Panc1 (cell line): ENCODE data around the gene SCARF2. TPM values are rescaled to one million over a fixed set of nuclear protein-coding genes. Genes with fewer than 3 reads are reported as not detected.

Experiments used
- ATAC-seq: fragments of 200-7000 bp; cut with Tn5 transposase; 2 replicates; pipeline ENCODE4 v1.9.1; 2020; ENCODE audit warnings: mild to moderate bottlenecking, moderate library complexity
- BruUV-seq: library from RNA; stranded (reverse); fragments of 400-500 nt; replicated peaks from 2 replicates; lab custom pipeline; 2021; lab: Mats Ljungman, UMichigan
- CTCF ChIA-PET: fragments of 300-600 bp; sonication (Branson Sonifier 250); formaldehyde crosslinking; loops from one replicate; lab custom pipeline; 2022; ENCODE audit warnings: antibody characterized with exemption; lab: Charles Lee
- POLR2A ChIA-PET: fragments of 300-600 bp; sonication (Branson Sonifier 250); formaldehyde crosslinking; loops from one replicate; lab custom pipeline; 2022; ENCODE audit warnings: antibody characterized with exemption; lab: Charles Lee
- DNase-seq: peaks from one replicate; pipeline ENCODE4 v3.0.0-alpha.2; 2010; ENCODE audit warnings: low read depth, low spot score
- H3K27ac ChIP-seq: 2 replicates; pipeline ENCODE4 v1.5.1; 2011; ENCODE audit warnings: mild to moderate bottlenecking, low read length, inconsistent platforms
- H3K27me3 ChIP-seq: fragments of 200-500 bp; sonication (Bioruptor generic); 2 replicates; pipeline ENCODE4 v1.6.0; 2014; ENCODE audit warnings: low read length, inconsistent platforms; ENCODE audit not compliant: control insufficient read depth, insufficient read depth
- H3K36me3 ChIP-seq: fragments of 200-500 bp; sonication (Bioruptor generic); 2 replicates; pipeline ENCODE4 v1.5.1; 2014; ENCODE audit warnings: inconsistent platforms, mild to moderate bottlenecking, low read length, moderate library complexity; ENCODE audit not compliant: control insufficient read depth, insufficient read depth
- H3K4me1 ChIP-seq: 2 replicates; pipeline ENCODE4 v1.5.1; 2011; ENCODE audit warnings: inconsistent platforms, mild to moderate bottlenecking, low read length, moderate library complexity; ENCODE audit not compliant: control insufficient read depth, insufficient read depth
- H3K4me3 ChIP-seq, 2 experiments: 2 replicates each; pipeline ENCODE4 v1.5.1; 2011 to 2012; ENCODE audit warnings: low read depth in 2 of 2, low read length in 2 of 2, mild to moderate bottlenecking in 2 of 2, inconsistent platforms in 1 of 2, moderate library complexity in 1 of 2
- H3K9me3 ChIP-seq: fragments of 200-500 bp; sonication (Bioruptor generic); 2 replicates; pipeline ENCODE4 v1.5.1; 2014; ENCODE audit warnings: low read depth, mild to moderate bottlenecking, inconsistent platforms, low read length, moderate library complexity; ENCODE audit not compliant: control insufficient read depth, insufficient read depth
- POLR2AphosphoS5 ChIP-seq: IDR thresholded peaks from 2 replicates; pipeline ENCODE4 v1.6.1; 2012; ENCODE audit warnings: mild to moderate bottlenecking, low read depth, low read length, moderate library complexity
- SIN3A ChIP-seq: IDR thresholded peaks from 2 replicates; pipeline ENCODE4 v1.6.1; 2012; ENCODE audit warnings: low read depth, mild to moderate bottlenecking, low read length, moderate library complexity, borderline replicate concordance; ENCODE audit not compliant: insufficient read depth
- TCF7L2 ChIP-seq: IDR thresholded peaks from 2 replicates; pipeline ENCODE4 v1.6.1; 2011; ENCODE audit warnings: mild to moderate bottlenecking, low read depth, low read length, inconsistent platforms
- in situ Hi-C: cut with HindIII; loops from 2 replicates; pipeline ENCODE4 v1.10.0; 2016; ENCODE audit warnings: low sequenced_read_pairs, low pct_unique_long_range_greater_than_20kb
- intact Hi-C: fragments of 100-400 bp; cut with micrococcal nuclease; formaldehyde crosslinking; loops from one replicate; pipeline ENCODE4 v1.10.0; 2022; ENCODE audit not compliant: unreplicated experiment
- total RNA-seq: library from RNA; stranded (reverse); gene quantifications from one replicate; pipeline ENCODE4 v1.2.1, GENCODE V29; 2021; ENCODE audit not compliant: unreplicated experiment
- TF ChIP-seq, protein P1 (sequence below), 2 experiments: IDR thresholded peaks; 2 replicates each; pipeline ENCODE4 v1.6.1; 2011 to 2012; ENCODE audit warnings: low read depth in 2 of 2, control low read depth in 1 of 2, low read length in 1 of 2, mild to moderate bottlenecking in 1 of 2, moderate library complexity in 1 of 2; ENCODE audit not compliant: insufficient read depth in 1 of 2
- TF ChIP-seq, protein P2 (sequence below): fragments of 450-650 bp; IDR thresholded peaks from 2 replicates; pipeline ENCODE4 v1.5.1; 2017; ENCODE audit warnings: mild to moderate bottlenecking

Gene SCARF2
- total RNA-seq, 1 experiment from 2014 or later = 3.2 TPM

DNA sequence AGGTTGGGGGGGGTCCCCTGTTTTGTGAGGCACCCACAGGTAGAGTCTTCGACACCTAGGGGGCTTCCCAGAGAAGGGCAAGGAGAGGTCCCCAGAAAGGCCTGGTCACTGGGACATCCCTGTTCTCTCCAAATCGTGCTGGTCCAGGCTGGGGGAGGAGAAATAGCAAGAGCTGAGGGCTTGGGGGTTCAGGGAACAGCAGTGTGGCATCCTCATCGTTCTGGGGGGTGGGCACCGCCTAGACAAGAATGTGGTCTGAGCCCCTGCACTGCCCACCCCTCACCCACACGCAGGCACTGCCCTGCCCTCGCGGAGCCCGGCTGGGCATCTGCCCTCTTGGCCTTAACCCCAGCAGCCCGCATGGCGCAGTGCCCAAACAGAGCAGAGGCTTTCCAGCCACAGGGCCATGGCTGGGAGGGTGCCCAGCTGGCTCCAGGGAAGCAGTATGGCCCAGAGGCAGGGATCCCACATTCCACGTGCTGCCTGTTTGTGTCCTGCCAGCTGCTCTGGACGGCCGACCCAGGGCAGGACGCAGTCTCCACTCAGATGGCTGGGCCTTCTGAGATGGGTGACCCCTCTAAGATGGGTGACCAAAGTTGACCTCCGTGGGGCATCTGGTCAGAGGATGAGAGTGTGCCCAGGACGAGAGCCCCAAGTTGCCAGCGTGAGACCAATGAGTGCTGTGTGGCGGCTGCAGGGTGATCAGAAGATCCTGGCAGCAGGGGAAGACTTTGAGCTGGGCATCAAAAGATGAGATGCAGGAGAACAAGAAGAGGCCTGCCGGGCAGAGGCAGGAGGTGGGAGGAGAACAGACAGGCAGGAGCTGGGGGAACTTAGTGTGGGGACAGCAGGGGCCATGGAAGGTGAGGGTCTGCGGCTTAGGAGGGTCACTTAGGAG is 14.4 kb downstream of the SCARF2 start:
- H3K4me3 ChIP-seq = no peak overlapping the region
- H3K9me3 ChIP-seq = no peaks in the 10 kb centered on the region
- H3K36me3 ChIP-seq = no peaks in the 10 kb centered on the region
- no peak overlapping the region for H3K27ac ChIP-seq
- no TSS peak for BruUV-seq
- ATAC-seq (no peak), DNase-seq (no peak)
- no peaks in the 10 kb centered on the region; the same call in 1 of the 2 replicates for H3K4me1 ChIP-seq
- intact Hi-C loops (no loop called here), in situ Hi-C loops (no loop called here)
- ChIA-PET POLR2A (interaction anchor here (0.7 kb wide), 1 partner anchor 30 kb away, joined by 5 read pairs; no protein-coding TSS in a partner anchor), CTCF (no interaction called here)
- TF ChIP-seq, protein P1, sequence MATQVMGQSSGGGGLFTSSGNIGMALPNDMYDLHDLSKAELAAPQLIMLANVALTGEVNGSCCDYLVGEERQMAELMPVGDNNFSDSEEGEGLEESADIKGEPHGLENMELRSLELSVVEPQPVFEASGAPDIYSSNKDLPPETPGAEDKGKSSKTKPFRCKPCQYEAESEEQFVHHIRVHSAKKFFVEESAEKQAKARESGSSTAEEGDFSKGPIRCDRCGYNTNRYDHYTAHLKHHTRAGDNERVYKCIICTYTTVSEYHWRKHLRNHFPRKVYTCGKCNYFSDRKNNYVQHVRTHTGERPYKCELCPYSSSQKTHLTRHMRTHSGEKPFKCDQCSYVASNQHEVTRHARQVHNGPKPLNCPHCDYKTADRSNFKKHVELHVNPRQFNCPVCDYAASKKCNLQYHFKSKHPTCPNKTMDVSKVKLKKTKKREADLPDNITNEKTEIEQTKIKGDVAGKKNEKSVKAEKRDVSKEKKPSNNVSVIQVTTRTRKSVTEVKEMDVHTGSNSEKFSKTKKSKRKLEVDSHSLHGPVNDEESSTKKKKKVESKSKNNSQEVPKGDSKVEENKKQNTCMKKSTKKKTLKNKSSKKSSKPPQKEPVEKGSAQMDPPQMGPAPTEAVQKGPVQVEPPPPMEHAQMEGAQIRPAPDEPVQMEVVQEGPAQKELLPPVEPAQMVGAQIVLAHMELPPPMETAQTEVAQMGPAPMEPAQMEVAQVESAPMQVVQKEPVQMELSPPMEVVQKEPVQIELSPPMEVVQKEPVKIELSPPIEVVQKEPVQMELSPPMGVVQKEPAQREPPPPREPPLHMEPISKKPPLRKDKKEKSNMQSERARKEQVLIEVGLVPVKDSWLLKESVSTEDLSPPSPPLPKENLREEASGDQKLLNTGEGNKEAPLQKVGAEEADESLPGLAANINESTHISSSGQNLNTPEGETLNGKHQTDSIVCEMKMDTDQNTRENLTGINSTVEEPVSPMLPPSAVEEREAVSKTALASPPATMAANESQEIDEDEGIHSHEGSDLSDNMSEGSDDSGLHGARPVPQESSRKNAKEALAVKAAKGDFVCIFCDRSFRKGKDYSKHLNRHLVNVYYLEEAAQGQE (IDR thresholded peaks at IDR 0.05; ENCODE audit: insufficient read depth in 1 of 2, low read depth in 2 of 2, low read length in 1 of 2) = no peak
- TF ChIP-seq POLR2AphosphoS5 (no peak), TCF7L2 (no peak), SIN3A (no peak)
- TF ChIP-seq, protein P2, sequence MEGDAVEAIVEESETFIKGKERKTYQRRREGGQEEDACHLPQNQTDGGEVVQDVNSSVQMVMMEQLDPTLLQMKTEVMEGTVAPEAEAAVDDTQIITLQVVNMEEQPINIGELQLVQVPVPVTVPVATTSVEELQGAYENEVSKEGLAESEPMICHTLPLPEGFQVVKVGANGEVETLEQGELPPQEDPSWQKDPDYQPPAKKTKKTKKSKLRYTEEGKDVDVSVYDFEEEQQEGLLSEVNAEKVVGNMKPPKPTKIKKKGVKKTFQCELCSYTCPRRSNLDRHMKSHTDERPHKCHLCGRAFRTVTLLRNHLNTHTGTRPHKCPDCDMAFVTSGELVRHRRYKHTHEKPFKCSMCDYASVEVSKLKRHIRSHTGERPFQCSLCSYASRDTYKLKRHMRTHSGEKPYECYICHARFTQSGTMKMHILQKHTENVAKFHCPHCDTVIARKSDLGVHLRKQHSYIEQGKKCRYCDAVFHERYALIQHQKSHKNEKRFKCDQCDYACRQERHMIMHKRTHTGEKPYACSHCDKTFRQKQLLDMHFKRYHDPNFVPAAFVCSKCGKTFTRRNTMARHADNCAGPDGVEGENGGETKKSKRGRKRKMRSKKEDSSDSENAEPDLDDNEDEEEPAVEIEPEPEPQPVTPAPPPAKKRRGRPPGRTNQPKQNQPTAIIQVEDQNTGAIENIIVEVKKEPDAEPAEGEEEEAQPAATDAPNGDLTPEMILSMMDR = no peak
- H3K27me3 ChIP-seq = no peaks in the 10 kb centered on the region

DNA sequence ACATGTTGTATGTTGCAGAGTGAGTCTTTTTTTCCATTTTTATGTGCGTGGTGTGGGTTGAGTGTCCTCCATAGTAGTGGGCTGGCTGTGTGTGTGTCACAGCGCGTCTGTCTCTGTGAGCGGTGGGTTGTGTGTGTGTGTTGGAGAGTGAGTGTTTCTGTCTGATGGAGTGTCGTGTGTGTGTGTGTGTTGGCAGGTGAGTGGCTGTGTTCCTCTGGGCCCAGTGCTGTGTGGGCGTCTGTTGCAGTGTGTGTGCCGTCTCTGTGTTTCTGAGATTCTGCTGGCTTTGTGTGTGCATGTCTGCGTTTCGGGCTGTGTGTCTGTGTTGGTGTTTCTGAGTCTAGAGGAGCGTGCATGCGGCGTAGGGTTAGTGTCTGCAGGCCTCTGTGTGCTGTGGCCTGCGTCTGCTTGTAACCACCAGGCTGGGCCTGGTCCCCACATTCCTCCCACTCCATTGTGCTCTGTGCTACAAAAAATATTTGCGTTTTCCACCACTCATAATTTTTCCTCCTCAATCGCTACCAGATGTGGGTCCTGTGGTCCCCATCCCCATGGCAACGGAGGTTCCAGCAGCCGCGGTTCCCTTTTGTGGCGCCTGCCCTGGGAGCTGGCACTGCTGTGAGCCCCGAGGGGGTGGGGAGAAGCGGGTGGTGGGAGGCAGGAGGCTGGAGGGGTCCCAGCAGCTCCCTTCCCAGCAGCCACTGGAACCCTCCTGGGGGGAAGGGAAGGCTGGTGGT is 15.2 kb downstream of the SCARF2 start:
- ATAC-seq = no peak
- in situ Hi-C loops = no loop called here

More for the DNA sequence above, 15.2 kb downstream of the SCARF2 start:
- no peaks in the 10 kb centered on the region for H3K27me3 ChIP-seq
- CTCF ChIA-PET = no interaction called here
- no peak overlapping the region for H3K27ac ChIP-seq
- BruUV-seq = no TSS peak
- no peaks in the 10 kb centered on the region; the same call in 1 of the 2 replicates for H3K4me1 ChIP-seq
- no peaks in the 10 kb centered on the region for H3K36me3 ChIP-seq
- TF ChIP-seq TCF7L2 = no peak
- TF ChIP-seq, protein P1 (IDR thresholded peaks at IDR 0.05; ENCODE audit: insufficient read depth in 1 of 2, low read depth in 2 of 2, low read length in 1 of 2) = no peak
- no peak for TF ChIP-seq POLR2AphosphoS5
- TF ChIP-seq, protein P2 = no peak
- no peak for TF ChIP-seq SIN3A
- intact Hi-C loops = no loop called here
- DNase-seq = no peak
- no peak overlapping the region for H3K4me3 ChIP-seq
- H3K9me3 ChIP-seq = no peaks in the 10 kb centered on the region
- POLR2A ChIA-PET = interaction anchor here (0.7 kb wide), 1 partner anchor 29 kb away, joined by 5 read pairs; no protein-coding TSS in a partner anchor
